GM12878 (cell line): ENCODE measurements around the gene C16orf74. TPM values are rescaled to one million over a fixed set of nuclear protein-coding genes. Genes with fewer than 3 reads are reported as not detected.

Source experiments
- ATAC-seq: fragments of 200-7000 bp; cut with Tn5 transposase; 3 replicates; pipeline ENCODE4 v1.9.1; 2020; ENCODE audit warnings: mild to moderate bottlenecking, moderate library complexity
- BruUV-seq: library from RNA; stranded (reverse); fragments of 400-500 nt; replicated peaks from 2 replicates; lab custom pipeline; 2021; lab: Mats Ljungman, UMichigan
- CTCF ChIA-PET: fragments of 300-600 bp; sonication (Branson Sonifier 250); formaldehyde crosslinking; extraction: SDS; loops from one replicate; lab custom pipeline; 2021; ENCODE audit warnings: inconsistent platforms; lab: Yijun Ruan, JAX
- POLR2A ChIA-PET: fragments of 350-600 bp; formaldehyde crosslinking; extraction: SDS; loops from one replicate; lab custom pipeline; 2021; ENCODE audit warnings: inconsistent platforms; lab: Charles Lee
- RAD21 ChIA-PET: fragments of 300-600 bp; sonication (Branson Sonifier 250); formaldehyde crosslinking; loops from one replicate; lab custom pipeline; 2023; ENCODE audit warnings: antibody characterized with exemption; ENCODE audit not compliant: unreplicated experiment; lab: Charles Lee
- SMC1A ChIA-PET: fragments of 300-600 bp; sonication (Branson Sonifier 250); formaldehyde crosslinking; loops from one replicate; lab custom pipeline; 2023; ENCODE audit not compliant: unreplicated experiment, uncharacterized antibody; lab: Charles Lee
- DNase-seq: peaks from one replicate; pipeline ENCODE4 v3.0.0-alpha.2; 2011; ENCODE audit warnings: low read depth, low spot score
- FAIRE-seq: peaks from 3 replicates; lab custom pipeline; 2011; peaks lifted over from hg19 to GRCh38; lab: Jason Lieb, UNC
- H2AFZ ChIP-seq: 2 replicates; pipeline ENCODE4 v1.6.0; 2011; ENCODE audit warnings: low read depth, low read length, control low read depth; ENCODE audit not compliant: control insufficient read depth
- H3K27ac ChIP-seq: 2 replicates; pipeline ENCODE4 v1.5.1; 2011; ENCODE audit warnings: control low read depth; ENCODE audit not compliant: control insufficient read depth, insufficient read depth
- H3K27me3 ChIP-seq, 2 experiments: replicated peaks in 1 of 2; 2 replicates each; pipeline versions ENCODE4 v1.6.0 to v1.6.1; 2011; ENCODE audit warnings: low read length in 1 of 2; ENCODE audit not compliant: control insufficient read depth in 2 of 2, insufficient read depth in 2 of 2
- H3K36me3 ChIP-seq, 2 experiments: 2 replicates each; pipeline ENCODE4 v1.5.1; 2011; ENCODE audit warnings: low read length in 1 of 2; ENCODE audit not compliant: control insufficient read depth in 2 of 2, insufficient read depth in 2 of 2
- H3K4me1 ChIP-seq: 2 replicates; pipeline ENCODE4 v1.6.1; 2011; ENCODE audit warnings: mild to moderate bottlenecking, low read length, moderate library complexity, mixed read lengths; ENCODE audit not compliant: control insufficient read depth, insufficient read depth
- H3K4me2 ChIP-seq: 2 replicates; pipeline ENCODE4 v1.6.0; 2011; ENCODE audit warnings: control low read depth; ENCODE audit not compliant: control insufficient read depth, insufficient read depth
- H3K4me3 ChIP-seq: fragments of 200-600 bp; sonication (generic); 2 replicates; pipeline ENCODE4 v1.5.1; 2016
- H3K79me2 ChIP-seq: 2 replicates; pipeline ENCODE4 v1.6.0; 2011; ENCODE audit warnings: low read length; ENCODE audit not compliant: control insufficient read depth, insufficient read depth
- H3K9ac ChIP-seq: 2 replicates; pipeline ENCODE4 v1.8.0; 2011; ENCODE audit warnings: low read length, control low read depth, mixed read lengths; ENCODE audit not compliant: control insufficient read depth, insufficient read depth
- H3K9me3 ChIP-seq: replicated peaks from 3 replicates; pipeline ENCODE4 v1.5.1; 2011; ENCODE audit warnings: mild to moderate bottlenecking, low read length; ENCODE audit not compliant: control insufficient read depth, insufficient read depth
- H4K20me1 ChIP-seq: 2 replicates; pipeline ENCODE4 v1.6.0; 2011; ENCODE audit not compliant: control insufficient read depth, insufficient read depth
- ATF2 ChIP-seq: IDR thresholded peaks from 2 replicates; pipeline ENCODE4 v1.6.1; 2012; ENCODE audit warnings: low read length, inconsistent platforms
- FOXK2 ChIP-seq: fragments of 450-650 bp; IDR thresholded peaks from 2 replicates; pipeline ENCODE4 v1.6.1; 2017; ENCODE audit warnings: mild to moderate bottlenecking, moderate library complexity
- LARP7 ChIP-seq: fragments of 450-650 bp; IDR thresholded peaks from 2 replicates; pipeline ENCODE4 v1.6.1; 2017; ENCODE audit warnings: mild to moderate bottlenecking
- PAX8 ChIP-seq: fragments of 450-650 bp; IDR thresholded peaks from 2 replicates; pipeline ENCODE4 v1.6.1; 2017; ENCODE audit warnings: mild to moderate bottlenecking, moderate library complexity
- POLR2AphosphoS5 ChIP-seq: IDR thresholded peaks from 2 replicates; pipeline ENCODE4 v1.6.1; 2011; ENCODE audit warnings: mild to moderate bottlenecking, low read length, inconsistent platforms
- RB1 ChIP-seq: fragments of 450-650 bp; formaldehyde crosslinking; IDR thresholded peaks from 2 replicates; pipeline ENCODE4 v1.6.1; 2017; ENCODE audit warnings: mild to moderate bottlenecking, borderline replicate concordance
- SIX5 ChIP-seq: IDR thresholded peaks from 2 replicates; pipeline ENCODE4 v1.6.1; 2011; ENCODE audit warnings: mild to moderate bottlenecking, low read depth, low read length, moderate library complexity; ENCODE audit not compliant: severe bottlenecking
- SREBF2 ChIP-seq: IDR thresholded peaks from 2 replicates; pipeline ENCODE4 v1.6.1; 2012; ENCODE audit warnings: mild to moderate bottlenecking, low read length
- WGBS: methylation state at CpG from one replicate; pipeline ENCODE4 v1.1.6; 2016; ENCODE audit warnings: low lambda C conversion rate; ENCODE audit not compliant: insufficient replicate concordance, insufficient coverage; ENCODE audit errors: missing lambda C conversion rate; 5-methylcytosine and 5-hydroxymethylcytosine counted together
- in situ Hi-C: fragments of 300-500 bp; cut with MboI; formaldehyde crosslinking; loops from 9 replicates; pipeline ENCODE4 v1.14.3; 2018; ENCODE audit warnings: mixed read lengths
- intact Hi-C: fragments of 100-400 bp; cut with micrococcal nuclease; formaldehyde crosslinking; loops from one replicate; pipeline ENCODE4 v1.14.2; 2022; ENCODE audit not compliant: unreplicated experiment
- polyA plus RNA-seq, 11 experiments: library from polyadenylated mRNA; depleted of rRNA in 4 of 11; unstranded in 6 of 11; stranded (reverse) in 5 of 11; fragments of >200 nt; fragmentation: Nextera tagmentation in 4 of 11; fragmentation: Illumina TruSeq in 1 of 11; extraction: Ambion mirVana in 4 of 11; extraction: Trizol in 1 of 11; gene quantifications; 1 replicate in 1 of 11; 2 replicates in 10 of 11; pipeline versions ENCODE4 v1.2.1 to v1.2.3, GENCODE V29; 2011 to 2016; ENCODE audit warnings: inconsistent platforms in 2 of 11, missing spikeins in 2 of 11, low read depth in 1 of 11
- total RNA-seq, 4 experiments: library from RNA; depleted of rRNA in 3 of 4; stranded (reverse); fragments of >200 nt in 3 of 4; fragmentation: Illumina TruSeq in 1 of 4; extraction: Trizol in 1 of 4; gene quantifications; 2 replicates each; pipeline versions ENCODE4 v1.2.1 to v1.2.3, GENCODE V29; 2013 to 2021

C16orf74 gene
- total and polyA plus RNA-seq, 10 of the 15 experiments (the other 5 are each of a cell fraction or from before 2014, with no cell fraction given) = 0.23 to 20.1 (median 6.8) TPM

GRCh38 chr16:85768199-85768598 lies 17.3 kb upstream of the C16orf74 start:
- H3K27me3 ChIP-seq = no peaks in the 10 kb centered on the region
- no TSS peak for BruUV-seq
- H3K9ac ChIP-seq = no peak overlapping the region
- ATAC-seq (no peak), FAIRE-seq (no peak), DNase-seq (no peak)
- H3K36me3 ChIP-seq = no peaks in the 10 kb centered on the region
- no peaks in the 10 kb centered on the region for H4K20me1 ChIP-seq
- H3K4me2 ChIP-seq = no peak overlapping the region
- intact Hi-C loops = no loop called here
- no peaks in the 10 kb centered on the region for H3K79me2 ChIP-seq
- H3K9me3 ChIP-seq = no peaks in the 10 kb centered on the region
- ChIA-PET POLR2A (no interaction called here), SMC1A (no interaction called here), RAD21 (no interaction called here), CTCF (interaction anchor here (1.2 kb wide), 1 partner anchor 8 kb away, joined by 4 read pairs; no protein-coding TSS in a partner anchor)
- no peaks in the 10 kb centered on the region for H3K4me1 ChIP-seq
- WGBS = 76% methylated on average over 2 of the region's 2 CpGs
- in situ Hi-C loops = no loop called here
- TF ChIP-seq FOXK2 (no peak), SIX5 (no peak), RB1 (no peak), PAX8 (no peak), SREBF2 (no peak), POLR2AphosphoS5 (no peak), LARP7 (no peak), ATF2 (no peak)
- H2AFZ ChIP-seq = no peak overlapping the region
- no peak overlapping the region for H3K27ac ChIP-seq
- no peak overlapping the region for H3K4me3 ChIP-seq
